Measurements from ENCODE around the gene SMIM1. TPM values are rescaled to one million over a fixed set of nuclear protein-coding genes. Genes with fewer than 3 reads are reported as not detected.
A peak's percentile ranks its signal among the peaks of the same experiment; 100 is the strongest.

SMIM1 gene
- total and polyA plus RNA-seq, 9 of the 15 experiments (the other 6 are each of a cell fraction or from before 2014, with no cell fraction given) = 2.3 to 125 (median 24.3) TPM

DNA sequence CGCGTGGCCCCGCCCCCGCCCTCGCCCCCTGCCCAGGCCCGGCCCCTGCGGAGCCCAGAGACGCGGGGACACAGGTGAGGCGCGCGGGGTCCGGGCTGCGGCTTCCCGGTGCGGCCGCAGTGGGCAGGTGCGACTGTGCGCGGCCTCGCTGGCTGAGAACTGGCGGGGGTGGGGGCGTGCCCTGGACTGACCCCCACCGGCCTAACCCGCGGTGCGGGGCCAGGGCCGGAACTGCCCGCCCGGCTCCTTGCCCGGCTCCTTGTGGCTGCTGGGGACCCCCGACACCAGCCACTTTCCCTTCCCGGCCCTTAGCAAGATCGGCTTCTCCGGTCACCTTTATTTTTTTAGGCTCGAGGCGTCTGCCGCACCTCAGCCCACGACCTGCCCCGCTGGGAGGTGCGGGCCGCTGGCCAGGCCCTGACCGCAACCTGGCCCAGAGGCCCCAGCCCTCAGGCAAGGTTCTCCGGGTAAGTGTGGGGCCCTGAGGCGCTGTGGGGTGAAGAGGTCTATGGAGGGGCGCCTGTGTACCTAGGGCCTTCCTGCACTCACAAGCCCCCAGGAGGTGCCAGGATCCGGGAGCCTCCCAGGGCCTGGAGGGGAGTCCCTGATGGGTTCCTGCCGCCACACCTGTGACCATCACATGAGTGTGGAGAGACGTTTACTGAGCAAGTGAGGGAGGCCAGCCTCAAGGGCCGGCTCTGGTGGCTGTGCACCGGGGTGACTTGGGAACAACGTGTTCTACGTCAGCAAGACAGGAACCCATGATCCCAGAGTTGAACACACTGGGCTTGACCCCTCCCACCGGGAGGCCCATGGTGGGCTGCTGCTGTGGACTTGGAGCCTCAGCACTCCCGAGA, at the start of gene SMIM1 (continued):
- TF ChIP-seq, protein P1, sequence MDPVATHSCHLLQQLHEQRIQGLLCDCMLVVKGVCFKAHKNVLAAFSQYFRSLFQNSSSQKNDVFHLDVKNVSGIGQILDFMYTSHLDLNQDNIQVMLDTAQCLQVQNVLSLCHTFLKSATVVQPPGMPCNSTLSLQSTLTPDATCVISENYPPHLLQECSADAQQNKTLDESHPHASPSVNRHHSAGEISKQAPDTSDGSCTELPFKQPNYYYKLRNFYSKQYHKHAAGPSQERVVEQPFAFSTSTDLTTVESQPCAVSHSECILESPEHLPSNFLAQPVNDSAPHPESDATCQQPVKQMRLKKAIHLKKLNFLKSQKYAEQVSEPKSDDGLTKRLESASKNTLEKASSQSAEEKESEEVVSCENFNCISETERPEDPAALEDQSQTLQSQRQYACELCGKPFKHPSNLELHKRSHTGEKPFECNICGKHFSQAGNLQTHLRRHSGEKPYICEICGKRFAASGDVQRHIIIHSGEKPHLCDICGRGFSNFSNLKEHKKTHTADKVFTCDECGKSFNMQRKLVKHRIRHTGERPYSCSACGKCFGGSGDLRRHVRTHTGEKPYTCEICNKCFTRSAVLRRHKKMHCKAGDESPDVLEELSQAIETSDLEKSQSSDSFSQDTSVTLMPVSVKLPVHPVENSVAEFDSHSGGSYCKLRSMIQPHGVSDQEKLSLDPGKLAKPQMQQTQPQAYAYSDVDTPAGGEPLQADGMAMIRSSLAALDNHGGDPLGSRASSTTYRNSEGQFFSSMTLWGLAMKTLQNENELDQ (CRISPR knock-in tag; IDR thresholded peaks at IDR 0.05; ENCODE audit: borderline replicate concordance) = no peak
- TF ChIP-seq, protein P2, sequence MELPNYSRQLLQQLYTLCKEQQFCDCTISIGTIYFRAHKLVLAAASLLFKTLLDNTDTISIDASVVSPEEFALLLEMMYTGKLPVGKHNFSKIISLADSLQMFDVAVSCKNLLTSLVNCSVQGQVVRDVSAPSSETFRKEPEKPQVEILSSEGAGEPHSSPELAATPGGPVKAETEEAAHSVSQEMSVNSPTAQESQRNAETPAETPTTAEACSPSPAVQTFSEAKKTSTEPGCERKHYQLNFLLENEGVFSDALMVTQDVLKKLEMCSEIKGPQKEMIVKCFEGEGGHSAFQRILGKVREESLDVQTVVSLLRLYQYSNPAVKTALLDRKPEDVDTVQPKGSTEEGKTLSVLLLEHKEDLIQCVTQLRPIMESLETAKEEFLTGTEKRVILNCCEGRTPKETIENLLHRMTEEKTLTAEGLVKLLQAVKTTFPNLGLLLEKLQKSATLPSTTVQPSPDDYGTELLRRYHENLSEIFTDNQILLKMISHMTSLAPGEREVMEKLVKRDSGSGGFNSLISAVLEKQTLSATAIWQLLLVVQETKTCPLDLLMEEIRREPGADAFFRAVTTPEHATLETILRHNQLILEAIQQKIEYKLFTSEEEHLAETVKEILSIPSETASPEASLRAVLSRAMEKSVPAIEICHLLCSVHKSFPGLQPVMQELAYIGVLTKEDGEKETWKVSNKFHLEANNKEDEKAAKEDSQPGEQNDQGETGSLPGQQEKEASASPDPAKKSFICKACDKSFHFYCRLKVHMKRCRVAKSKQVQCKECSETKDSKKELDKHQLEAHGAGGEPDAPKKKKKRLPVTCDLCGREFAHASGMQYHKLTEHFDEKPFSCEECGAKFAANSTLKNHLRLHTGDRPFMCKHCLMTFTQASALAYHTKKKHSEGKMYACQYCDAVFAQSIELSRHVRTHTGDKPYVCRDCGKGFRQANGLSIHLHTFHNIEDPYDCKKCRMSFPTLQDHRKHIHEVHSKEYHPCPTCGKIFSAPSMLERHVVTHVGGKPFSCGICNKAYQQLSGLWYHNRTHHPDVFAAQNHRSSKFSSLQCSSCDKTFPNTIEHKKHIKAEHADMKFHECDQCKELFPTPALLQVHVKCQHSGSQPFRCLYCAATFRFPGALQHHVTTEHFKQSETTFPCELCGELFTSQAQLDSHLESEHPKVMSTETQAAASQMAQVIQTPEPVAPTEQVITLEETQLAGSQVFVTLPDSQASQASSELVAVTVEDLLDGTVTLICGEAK (IDR thresholded peaks at IDR 0.05) = 0 out of 2 replicates have a peak, but pooled peaks have one; percentile 30
- TF ChIP-seq, protein P2 (CRISPR knock-in tag; IDR thresholded peaks at IDR 0.05) = no peak
- TF ChIP-seq KDM5B (IDR thresholded peaks at IDR 0.05; ENCODE audit: insufficient replicate concordance, low read depth, low read length) (no peak), NR2C2 (CRISPR knock-in tag; IDR thresholded peaks at IDR 0.05) (no peak), NR2C2 (tag; IDR thresholded peaks at IDR 0.05) (no peak), ESRRA (IDR thresholded peaks at IDR 0.05; ENCODE audit: borderline replicate concordance, low read depth) (no peak; the same call in 1 of the 2 replicates)
- TF ChIP-seq, protein P3, sequence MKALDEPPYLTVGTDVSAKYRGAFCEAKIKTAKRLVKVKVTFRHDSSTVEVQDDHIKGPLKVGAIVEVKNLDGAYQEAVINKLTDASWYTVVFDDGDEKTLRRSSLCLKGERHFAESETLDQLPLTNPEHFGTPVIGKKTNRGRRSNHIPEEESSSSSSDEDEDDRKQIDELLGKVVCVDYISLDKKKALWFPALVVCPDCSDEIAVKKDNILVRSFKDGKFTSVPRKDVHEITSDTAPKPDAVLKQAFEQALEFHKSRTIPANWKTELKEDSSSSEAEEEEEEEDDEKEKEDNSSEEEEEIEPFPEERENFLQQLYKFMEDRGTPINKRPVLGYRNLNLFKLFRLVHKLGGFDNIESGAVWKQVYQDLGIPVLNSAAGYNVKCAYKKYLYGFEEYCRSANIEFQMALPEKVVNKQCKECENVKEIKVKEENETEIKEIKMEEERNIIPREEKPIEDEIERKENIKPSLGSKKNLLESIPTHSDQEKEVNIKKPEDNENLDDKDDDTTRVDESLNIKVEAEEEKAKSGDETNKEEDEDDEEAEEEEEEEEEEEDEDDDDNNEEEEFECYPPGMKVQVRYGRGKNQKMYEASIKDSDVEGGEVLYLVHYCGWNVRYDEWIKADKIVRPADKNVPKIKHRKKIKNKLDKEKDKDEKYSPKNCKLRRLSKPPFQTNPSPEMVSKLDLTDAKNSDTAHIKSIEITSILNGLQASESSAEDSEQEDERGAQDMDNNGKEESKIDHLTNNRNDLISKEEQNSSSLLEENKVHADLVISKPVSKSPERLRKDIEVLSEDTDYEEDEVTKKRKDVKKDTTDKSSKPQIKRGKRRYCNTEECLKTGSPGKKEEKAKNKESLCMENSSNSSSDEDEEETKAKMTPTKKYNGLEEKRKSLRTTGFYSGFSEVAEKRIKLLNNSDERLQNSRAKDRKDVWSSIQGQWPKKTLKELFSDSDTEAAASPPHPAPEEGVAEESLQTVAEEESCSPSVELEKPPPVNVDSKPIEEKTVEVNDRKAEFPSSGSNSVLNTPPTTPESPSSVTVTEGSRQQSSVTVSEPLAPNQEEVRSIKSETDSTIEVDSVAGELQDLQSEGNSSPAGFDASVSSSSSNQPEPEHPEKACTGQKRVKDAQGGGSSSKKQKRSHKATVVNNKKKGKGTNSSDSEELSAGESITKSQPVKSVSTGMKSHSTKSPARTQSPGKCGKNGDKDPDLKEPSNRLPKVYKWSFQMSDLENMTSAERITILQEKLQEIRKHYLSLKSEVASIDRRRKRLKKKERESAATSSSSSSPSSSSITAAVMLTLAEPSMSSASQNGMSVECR (CRISPR knock-in tag; IDR thresholded peaks at IDR 0.05) = peak; percentile 24; the same call in 1 of the 2 replicates
